Adipocyte (in vitro differentiated cells): ENCODE data around the gene CAMK1.

ENCODE experiments used
- DNase-seq: peaks from one replicate; pipeline ENCODE4 v3.0.0-alpha.2; 2015; ENCODE audit warnings: low read depth
- H3K27me3 ChIP-seq: replicated peaks from 2 replicates; pipeline ENCODE4 v1.7.0; 2013; ENCODE audit warnings: mild to moderate bottlenecking, low read length, moderate library complexity; ENCODE audit not compliant: control insufficient read depth, insufficient read depth
- H3K36me3 ChIP-seq: 2 replicates; pipeline ENCODE4 v1.7.0; 2013; ENCODE audit warnings: low read length, mild to moderate bottlenecking, moderate library complexity; ENCODE audit not compliant: control insufficient read depth, insufficient read depth, severe bottlenecking
- H3K4me1 ChIP-seq: 2 replicates; pipeline ENCODE4 v1.7.0; 2013; ENCODE audit warnings: mild to moderate bottlenecking, low read length, moderate library complexity; ENCODE audit not compliant: control insufficient read depth, insufficient read depth
- H3K4me3 ChIP-seq: 2 replicates; pipeline ENCODE4 v1.7.0; 2013; ENCODE audit warnings: mild to moderate bottlenecking, low read length, moderate library complexity
- H3K9ac ChIP-seq: 2 replicates; pipeline ENCODE4 v1.7.0; 2013; ENCODE audit warnings: mild to moderate bottlenecking, low read length, moderate library complexity
- H3K9me3 ChIP-seq: 2 replicates; pipeline ENCODE4 v1.7.0; 2013; ENCODE audit warnings: mild to moderate bottlenecking, low read length, moderate library complexity; ENCODE audit not compliant: control insufficient read depth

CAMK1 gene

DNA sequence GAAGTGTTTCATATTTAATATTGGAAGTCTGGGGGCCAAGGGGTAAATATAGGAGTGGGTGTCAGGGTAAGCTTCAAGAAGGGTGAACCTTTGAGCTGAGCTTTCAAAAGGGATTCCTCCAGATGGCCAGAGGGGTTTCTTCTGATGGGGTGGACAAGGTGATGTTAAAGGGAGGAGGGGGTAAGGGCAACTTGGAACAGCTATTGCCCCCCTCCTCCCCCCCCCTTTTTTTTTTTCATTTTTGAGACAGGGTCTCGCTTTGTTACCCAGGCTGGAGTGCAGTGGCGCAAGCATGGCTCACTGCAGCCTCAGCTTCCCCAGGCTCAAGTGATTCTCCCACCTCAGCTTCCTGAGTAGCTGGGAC, 38.2 kb upstream of the CAMK1 start:
- no peaks in the 10 kb centered on the region for H3K27me3 ChIP-seq
- H3K36me3 ChIP-seq, result peaks cover 48% of the 10 kb centered on the region
- H3K4me3 ChIP-seq, result no peak overlapping the region
- peak overlapping the region; percentile 1 for H3K9ac ChIP-seq
- H3K9me3 ChIP-seq, result no peaks in the 10 kb centered on the region
- peaks cover 15% of the 10 kb centered on the region for H3K4me1 ChIP-seq
- no peak for DNase-seq

GRCh38 chr3:9806688-9807589, 37.2 kb upstream of the CAMK1 start:
- Histone ChIP-seq H3K27me3 (no peaks in the 10 kb centered on the region), H3K36me3 (peaks cover 52% of the 10 kb centered on the region), H3K9me3 (no peaks in the 10 kb centered on the region), H3K4me3 (no peak overlapping the region), H3K4me1 (peaks cover 15% of the 10 kb centered on the region), H3K9ac (no peak overlapping the region)
- no peak for DNase-seq

DNA sequence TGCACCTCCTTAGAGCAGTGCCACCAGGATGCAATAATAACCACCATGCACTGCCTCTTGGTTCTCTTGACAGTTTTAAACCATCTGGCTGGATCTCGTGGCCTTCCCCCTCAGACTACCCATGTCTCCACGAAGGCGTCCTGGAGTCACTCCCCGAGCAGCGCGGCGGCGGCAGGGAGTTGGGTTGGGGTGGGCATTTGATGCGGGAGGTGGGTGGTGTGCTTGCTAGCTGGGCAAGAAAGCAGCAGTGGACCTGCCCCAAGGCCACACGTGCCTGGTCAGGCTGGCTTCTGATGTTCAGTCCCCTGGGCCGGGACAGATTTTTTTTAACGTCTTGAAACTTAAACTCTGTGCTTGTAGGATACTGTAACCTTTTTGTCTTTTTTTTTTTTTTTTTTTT, 36.4 kb upstream of the CAMK1 start:
- Histone ChIP-seq H3K27me3 (no peaks in the 10 kb centered on the region), H3K9ac (no peak overlapping the region), H3K4me1 (peaks cover 14% of the 10 kb centered on the region), H3K36me3 (peaks cover 60% of the 10 kb centered on the region), H3K4me3 (no peak overlapping the region), H3K9me3 (no peaks in the 10 kb centered on the region)
- DNase-seq, result no peak

DNA sequence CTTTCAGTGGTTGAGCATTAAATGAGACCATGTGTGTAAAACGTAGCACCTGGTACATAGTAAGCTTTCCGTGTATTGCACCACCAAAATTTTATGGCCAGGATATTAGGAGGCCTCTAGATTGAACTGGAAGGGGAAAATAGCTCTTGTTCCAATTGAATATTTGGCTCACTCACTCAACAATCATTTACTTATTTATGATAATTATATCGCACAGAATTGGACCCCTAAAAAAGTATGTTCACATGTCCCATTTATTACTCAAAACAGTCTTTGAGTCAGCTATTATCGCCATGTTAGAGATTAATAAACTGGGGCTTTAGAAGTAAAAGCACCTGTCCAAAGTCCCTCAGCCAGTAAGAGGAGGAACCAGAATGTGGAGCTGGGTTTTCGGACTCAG, 35.2 kb upstream of the CAMK1 start:
- Histone ChIP-seq H3K9ac (no peak overlapping the region), H3K4me3 (no peak overlapping the region), H3K27me3 (no peaks in the 10 kb centered on the region), H3K36me3 (peaks cover 71% of the 10 kb centered on the region), H3K4me1 (peaks cover 7% of the 10 kb centered on the region), H3K9me3 (no peaks in the 10 kb centered on the region)
- DNase-seq, result no peak

- Histone ChIP-seq H3K36me3 (peaks cover 86% of the 10 kb centered on the region), H3K4me3 (no peak overlapping the region), H3K9ac (peak overlapping the region; percentile 10), H3K4me1 (no peaks in the 10 kb centered on the region), H3K9me3 (no peaks in the 10 kb centered on the region), H3K27me3 (no peaks in the 10 kb centered on the region)
- no peak for DNase-seq
Measured at GRCh38 chr3:9803494-9803893, 33.7 kb upstream of the CAMK1 start.

GRCh38 chr3:9800529-9800928, 30.8 kb upstream of the CAMK1 start:
- no peaks in the 10 kb centered on the region for H3K4me1 ChIP-seq
- no peak overlapping the region for H3K9ac ChIP-seq
- H3K9me3 ChIP-seq, result no peaks in the 10 kb centered on the region
- H3K27me3 ChIP-seq, result no peaks in the 10 kb centered on the region
- peaks cover 81% of the 10 kb centered on the region for H3K36me3 ChIP-seq
- DNase-seq, result no peak
- no peak overlapping the region for H3K4me3 ChIP-seq

GRCh38 chr3:9797196-9797945, 27.6 kb upstream of the CAMK1 start:
- DNase-seq, result no peak
- no peaks in the 10 kb centered on the region for H3K9me3 ChIP-seq
- H3K4me1 ChIP-seq, result peaks cover 6% of the 10 kb centered on the region
- H3K27me3 ChIP-seq, result no peaks in the 10 kb centered on the region
- H3K9ac ChIP-seq, result no peak overlapping the region
- H3K36me3 ChIP-seq, result peaks cover 55% of the 10 kb centered on the region
- no peak overlapping the region for H3K4me3 ChIP-seq

GRCh38 chr3:9795207-9795606, 25.5 kb upstream of the CAMK1 start:
- Histone ChIP-seq H3K4me3 (no peak overlapping the region), H3K9ac (no peak overlapping the region), H3K4me1 (peaks cover 14% of the 10 kb centered on the region), H3K27me3 (no peaks in the 10 kb centered on the region), H3K36me3 (peaks cover 37% of the 10 kb centered on the region), H3K9me3 (no peaks in the 10 kb centered on the region)
- no peak for DNase-seq

GRCh38 chr3:9794400-9794799, 24.7 kb upstream of the CAMK1 start:
- no peak for DNase-seq
- Histone ChIP-seq H3K9me3 (no peaks in the 10 kb centered on the region), H3K9ac (no peak overlapping the region), H3K4me3 (peak overlapping the region; percentile 96), H3K4me1 (peaks cover 14% of the 10 kb centered on the region), H3K27me3 (no peaks in the 10 kb centered on the region), H3K36me3 (peaks cover 37% of the 10 kb centered on the region)

DNA sequence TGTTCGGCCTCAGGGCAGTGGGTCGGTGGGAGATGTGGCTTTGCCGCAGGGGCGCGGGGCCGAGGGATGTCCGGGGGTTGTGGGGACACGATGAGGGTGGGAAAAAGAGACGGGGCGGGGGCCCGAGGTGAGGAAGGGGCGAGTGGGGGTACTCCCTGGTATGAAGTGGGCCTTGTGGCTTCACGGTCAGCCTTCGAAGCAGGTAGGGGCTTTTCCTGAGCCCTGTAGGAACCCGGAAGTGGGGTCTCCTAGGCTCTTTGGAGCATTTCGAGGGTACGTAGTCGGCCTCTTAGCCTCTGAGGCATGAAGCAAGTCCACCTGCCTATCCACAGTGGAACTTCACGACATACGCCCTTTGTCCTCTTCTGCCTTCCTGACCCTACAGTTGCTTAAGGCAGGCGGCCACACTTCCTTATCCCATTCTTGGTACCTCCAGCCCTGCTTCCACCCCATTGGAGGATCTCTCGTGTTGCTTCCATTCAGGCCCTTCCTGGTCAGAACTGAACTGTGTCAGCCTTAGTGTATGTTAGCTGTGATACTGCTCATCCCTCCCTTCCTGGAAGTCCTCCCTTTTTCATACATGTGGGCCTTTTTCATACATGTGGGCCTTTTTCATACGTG, 23.5 kb upstream of the CAMK1 start:
- H3K9ac ChIP-seq, result peak overlapping the region; percentile 99
- peaks cover 14% of the 10 kb centered on the region for H3K4me1 ChIP-seq
- no peaks in the 10 kb centered on the region for H3K27me3 ChIP-seq
- H3K4me3 ChIP-seq, result peak overlapping the region; percentile 96
- peaks cover 31% of the 10 kb centered on the region for H3K36me3 ChIP-seq
- no peaks in the 10 kb centered on the region for H3K9me3 ChIP-seq
- peak; percentile 73 for DNase-seq
